GM18951 (cell line): Measurements from ENCODE around the gene PCBP2.
"Not testable (repeated sequence)": the region's sequence is repeated elsewhere in the genome, so short reads cannot be mapped to it uniquely, and the experiment has no call there.

ENCODE experiments used
- POLR2A ChIP-seq: IDR thresholded peaks from 4 replicates; pipeline ENCODE4 v1.6.1; 2011; ENCODE audit warnings: mild to moderate bottlenecking; ENCODE audit not compliant: insufficient read length, insufficient read depth; ENCODE audit errors: extremely low read depth
- in situ Hi-C: fragments of 300-500 bp; cut with MboI; formaldehyde crosslinking; loops from one replicate; pipeline ENCODE4 v1.12.0; 2022; ENCODE audit warnings: low sequenced_read_pairs, mixed read lengths, inconsistent platforms; ENCODE audit not compliant: unreplicated experiment

PCBP2 gene

DNA sequence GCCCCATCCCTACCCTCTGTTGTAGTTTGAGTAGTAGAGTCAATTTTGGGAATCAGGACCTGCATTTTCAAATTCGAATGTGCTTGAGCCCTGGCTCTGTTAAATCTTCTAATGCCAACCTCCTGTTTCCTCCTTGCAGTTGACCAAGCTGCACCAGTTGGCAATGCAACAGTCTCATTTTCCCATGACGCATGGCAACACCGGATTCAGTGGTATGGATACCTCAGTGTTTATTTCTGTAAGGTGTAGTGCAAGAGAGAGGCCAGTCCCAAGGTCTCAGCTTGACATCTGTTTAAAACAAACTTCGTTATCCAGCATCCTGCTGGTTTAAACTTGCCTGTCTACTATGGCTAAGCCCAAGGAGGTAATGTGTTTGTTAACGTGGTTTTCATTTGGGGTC, 15.2 kb downstream of the PCBP2 start:
- in situ Hi-C loops, result no loop called here
- TF ChIP-seq POLR2A, result no peak

DNA sequence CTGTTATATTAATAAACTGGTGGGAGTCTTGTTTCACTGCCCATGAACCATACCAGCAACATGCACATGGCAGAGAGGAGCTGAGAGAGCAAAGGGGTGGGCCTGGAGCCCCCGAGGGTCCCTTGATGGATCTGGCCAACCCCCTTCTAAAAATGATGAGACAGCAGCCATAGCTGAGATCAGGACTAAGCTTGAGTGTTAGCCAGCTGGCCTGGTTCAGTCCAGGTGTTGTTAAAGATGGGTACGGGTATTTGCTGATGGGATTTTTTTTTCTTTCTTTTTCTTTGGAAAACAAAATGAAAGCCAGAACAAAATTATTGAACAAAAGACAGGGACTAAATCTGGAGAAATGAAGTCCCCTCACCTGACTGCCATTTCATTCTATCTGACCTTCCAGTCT, 16.0 kb downstream of the PCBP2 start:
- in situ Hi-C loops, result no loop called here
- TF ChIP-seq POLR2A, result no peak

- in situ Hi-C loops, result no loop called here
- TF ChIP-seq POLR2A, result no peak
Measured at GRCh38 chr12:53468282-53468681, 16.4 kb downstream of the PCBP2 start.

- no peak for TF ChIP-seq POLR2A
Measured at GRCh38 chr12:53472056-53472582, 20.2 kb downstream of the PCBP2 start.

DNA sequence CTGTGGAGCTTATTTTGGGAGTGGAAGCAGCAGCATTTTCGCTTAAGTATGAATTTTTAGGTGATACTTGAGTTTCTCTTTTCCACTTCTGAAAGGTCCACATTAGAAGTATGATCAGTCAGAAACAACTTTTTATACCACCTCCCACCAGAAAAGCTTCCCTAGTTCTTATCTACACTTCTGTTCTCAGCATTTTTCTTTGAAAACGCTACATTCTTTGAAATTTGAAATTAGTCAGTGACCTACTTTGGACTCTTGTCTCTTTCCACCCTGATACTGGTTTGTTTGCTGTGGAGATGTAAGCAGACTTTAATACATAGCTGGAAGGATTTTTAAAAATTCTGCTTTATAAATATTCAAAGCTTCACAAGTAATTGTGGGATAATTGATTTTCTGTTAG, 22.2 kb downstream of the PCBP2 start:
- in situ Hi-C loops, result no loop called here
- no peak for TF ChIP-seq POLR2A

More at GRCh38 chr12:53472056-53472582, 20.2 kb downstream of the PCBP2 start:
- in situ Hi-C loops, result no loop called here

DNA sequence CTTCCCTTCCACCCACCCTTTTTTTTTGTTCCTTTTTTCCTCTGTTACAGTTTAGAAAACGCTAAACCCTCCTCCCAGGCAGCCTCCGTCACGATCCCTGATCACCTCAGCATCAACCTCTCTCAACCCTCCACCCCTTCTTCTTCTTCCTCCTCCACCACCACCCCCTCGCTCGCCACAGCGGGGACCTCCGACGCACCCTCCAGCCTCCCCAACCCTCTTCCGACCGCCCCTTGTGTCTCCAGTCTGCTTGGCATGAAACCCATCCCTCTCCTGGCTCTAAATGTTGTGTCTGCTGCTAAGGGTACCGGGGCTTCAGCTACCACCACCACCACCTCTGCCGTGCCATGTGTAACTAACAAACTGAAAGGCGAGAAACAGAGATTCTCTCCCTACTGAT, 22.9 kb downstream of the PCBP2 start:
- TF ChIP-seq POLR2A, result peak; percentile 25
- in situ Hi-C loops, result no loop called here

DNA sequence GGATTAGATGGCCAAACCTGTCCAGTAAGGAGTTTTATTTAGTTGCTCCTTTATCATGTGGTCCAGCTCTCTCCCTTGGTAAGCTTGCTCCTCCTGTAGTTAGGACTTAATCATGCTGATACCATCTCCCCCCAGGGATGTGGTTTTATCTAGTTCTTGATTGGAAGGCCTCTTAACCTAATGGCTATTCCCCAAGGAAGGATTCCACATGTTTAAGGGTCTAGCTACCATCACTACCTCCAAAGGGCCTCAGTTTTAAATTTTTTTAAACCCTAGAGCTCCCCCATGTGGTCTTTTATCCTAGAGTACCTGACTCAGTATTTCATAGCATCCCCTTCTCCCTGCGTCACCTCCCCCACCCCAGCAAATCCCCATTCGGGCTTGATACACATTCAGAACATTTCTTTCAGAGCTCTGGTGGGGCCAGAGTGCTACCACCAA, 24.9 kb downstream of the PCBP2 start:
- TF ChIP-seq POLR2A, result no peak
- in situ Hi-C loops, result no loop called here

DNA sequence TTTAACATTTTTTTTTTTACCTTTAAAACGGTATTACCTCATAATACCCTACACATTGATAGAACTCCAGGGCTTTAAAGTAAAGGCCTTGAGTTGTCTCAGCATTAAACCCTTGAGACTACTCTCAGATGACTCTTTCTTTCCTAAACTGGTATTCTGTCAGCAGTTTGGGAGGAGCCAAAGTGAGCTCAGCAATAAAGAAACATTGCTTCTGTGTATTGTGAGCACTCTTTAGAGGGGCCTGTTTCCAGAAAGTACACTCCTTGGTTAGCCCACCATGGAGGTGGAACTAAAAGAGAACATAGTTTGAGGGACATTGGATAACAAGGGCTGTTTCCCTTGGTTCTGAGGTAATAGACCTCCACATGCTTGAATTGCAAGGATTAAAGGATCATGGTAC, 27.0 kb downstream of the PCBP2 start:
- TF ChIP-seq POLR2A, result no peak
- in situ Hi-C loops, result no loop called here

DNA sequence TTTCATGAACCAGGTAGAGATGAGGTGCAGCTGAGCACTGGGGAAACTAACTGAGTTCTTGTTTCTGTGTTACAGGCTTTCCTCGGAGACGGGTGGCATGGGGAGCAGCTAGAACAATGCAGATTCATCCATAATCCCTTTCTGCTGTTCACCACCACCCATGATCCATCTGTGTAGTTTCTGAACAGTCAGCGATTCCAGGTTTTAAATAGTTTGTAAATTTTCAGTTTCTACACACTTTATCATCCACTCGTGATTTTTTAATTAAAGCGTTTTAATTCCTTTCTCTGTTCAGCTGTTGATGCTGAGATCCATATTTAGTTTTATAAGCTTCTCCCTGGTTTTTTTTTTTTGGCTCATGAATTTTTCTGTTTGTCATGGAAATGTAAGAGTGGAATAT, 27.4 kb downstream of the PCBP2 start:
- in situ Hi-C loops, result no loop called here
- TF ChIP-seq POLR2A, result no peak

- TF ChIP-seq POLR2A, result no peak
- in situ Hi-C loops, result no loop called here
Measured at GRCh38 chr12:53480491-53481442, 28.9 kb downstream of the PCBP2 start.

DNA sequence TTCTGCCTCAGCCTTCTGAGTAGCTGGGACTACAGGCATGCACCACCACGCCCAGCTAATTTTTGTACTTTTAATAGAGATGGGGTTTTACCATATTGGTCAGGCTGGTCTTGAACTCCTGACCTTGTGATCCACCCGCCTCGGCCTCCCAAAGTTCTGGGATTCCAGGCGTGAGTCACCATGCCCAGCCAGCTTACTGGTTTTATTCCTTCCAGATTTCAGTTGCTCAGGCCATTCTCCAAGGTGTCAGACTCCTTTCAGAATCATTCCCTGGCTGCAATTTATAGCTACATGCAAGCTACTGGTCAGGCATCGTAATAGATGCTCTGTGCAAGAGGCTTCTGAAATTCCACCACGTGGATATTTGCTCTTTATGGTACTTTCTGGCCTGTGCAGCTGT, 29.6 kb downstream of the PCBP2 start:
- in situ Hi-C loops, result not testable (repeated sequence)

DNA sequence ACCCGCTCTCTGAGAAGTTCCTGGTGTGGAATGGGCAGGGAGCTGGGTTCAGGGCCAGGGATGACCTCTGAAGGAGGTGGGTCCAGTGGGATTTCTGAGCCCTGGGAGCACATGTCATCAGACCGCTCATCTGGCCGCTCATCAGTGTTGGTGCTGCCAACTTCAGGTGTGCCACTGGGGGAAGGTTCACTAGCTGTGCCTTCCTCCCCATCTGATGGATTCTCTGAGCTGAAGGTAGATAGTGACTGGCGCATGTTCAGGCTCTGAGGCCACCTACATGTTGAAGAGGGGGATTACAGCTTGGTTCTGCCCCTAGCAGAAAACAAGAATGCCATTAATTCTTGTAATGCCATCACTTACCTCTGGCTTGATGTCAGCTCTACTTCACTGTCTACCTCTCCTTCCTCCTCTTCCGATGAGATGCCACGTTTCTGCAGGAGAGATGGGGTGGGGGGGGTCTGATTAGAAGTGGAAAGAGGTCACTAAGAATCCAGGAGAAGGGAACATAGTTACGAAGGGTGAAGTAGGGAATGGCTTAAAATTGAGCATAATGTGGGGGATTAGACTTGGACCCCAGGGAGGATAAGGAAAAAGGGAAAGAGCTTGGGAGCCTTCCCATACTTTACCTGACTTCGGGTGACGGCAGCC, 30.2 kb downstream of the PCBP2 start:
- in situ Hi-C loops, result no loop called here
- peak; percentile 23 for TF ChIP-seq POLR2A

- in situ Hi-C loops, result no loop called here
- peak; percentile 20 for TF ChIP-seq POLR2A
Measured at GRCh38 chr12:53482626-53483168, 30.8 kb downstream of the PCBP2 start.
